Hypothalamus (tissue), 51 donors: ENCODE data around the gene RNFT1.
"Not testable (repeated sequence)": the region's sequence is repeated elsewhere in the genome, so short reads cannot be mapped to it uniquely, and the experiment has no call there.

ENCODE experiments used
- DNase-seq, 51 donors: peaks; one replicate each; lab custom pipeline; 2025; lab: John Stamatoyannopoulos, UW

RNFT1 gene

GRCh38 chr17:59930768-59931167, 33.8 kb downstream of the RNFT1 start:
- not testable (repeated sequence) for DNase-seq

GRCh38 chr17:59930121-59930520, 34.4 kb downstream of the RNFT1 start:
- DNase-seq: not testable (repeated sequence)

- not testable (repeated sequence) for DNase-seq
Observed at GRCh38 chr17:59920637-59921036, 43.9 kb downstream of the RNFT1 start.

- no peak for DNase-seq
Observed at GRCh38 chr17:59916446-59916845, 48.1 kb downstream of the RNFT1 start.

- peak in 1 of 51 donors; percentile 17 for DNase-seq
Observed at GRCh38 chr17:59914274-59914854, 50.2 kb downstream of the RNFT1 start.

- DNase-seq: no peak
Observed at GRCh38 chr17:59907467-59907866, 57.1 kb downstream of the RNFT1 start.

- no peak for DNase-seq
Observed at GRCh38 chr17:59903455-59903854, 61.1 kb downstream of the RNFT1 start.
